CD1c-positive myeloid dendritic cell (primary cell): ENCODE results near the gene PDE8A.

Source experiments
- DNase-seq: peaks from one replicate; pipeline ENCODE4 v3.0.0-alpha.2; 2016; ENCODE audit errors: extremely low spot score

Gene PDE8A

DNA sequence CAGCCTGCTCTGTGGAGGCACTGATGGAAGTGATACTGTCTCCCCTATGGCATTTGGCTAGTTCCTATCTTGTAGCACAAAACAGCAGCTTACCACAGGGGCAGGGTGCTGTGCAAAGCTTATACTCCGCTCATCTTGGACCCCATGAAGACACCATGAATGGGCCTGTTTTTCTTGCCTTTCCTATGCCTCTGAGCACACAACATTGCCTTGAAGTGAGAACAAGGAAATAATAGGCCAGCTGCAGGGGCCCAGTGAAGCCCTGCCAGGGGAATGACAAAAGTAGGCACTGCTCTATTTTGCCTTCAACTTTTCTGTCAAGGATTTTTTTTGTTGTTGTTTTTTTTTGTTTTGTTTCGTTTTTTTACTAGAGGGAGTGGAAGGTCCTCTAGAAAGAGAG, 110.3 kb downstream of the PDE8A start:
- DNase-seq = no peak

DNA sequence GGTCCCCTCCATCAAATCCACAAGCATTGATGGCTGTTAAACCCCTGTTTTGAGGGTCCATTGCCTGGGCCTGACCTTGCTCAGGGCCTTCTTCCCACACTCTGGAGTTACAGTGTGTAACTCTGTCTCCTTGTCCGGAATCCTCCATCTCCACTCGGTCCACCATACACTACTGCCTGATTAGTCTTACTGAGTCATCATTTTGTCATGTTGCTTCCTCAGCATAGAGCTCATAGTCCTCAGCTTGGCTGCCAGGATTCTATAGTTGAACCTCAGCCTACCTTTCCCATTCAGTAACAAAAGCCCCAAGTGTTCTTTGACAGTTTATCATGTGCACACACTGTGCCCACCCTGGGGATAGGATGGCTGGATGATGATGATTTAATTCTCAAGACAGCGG, 113.0 kb downstream of the PDE8A start:
- DNase-seq = no peak

DNA sequence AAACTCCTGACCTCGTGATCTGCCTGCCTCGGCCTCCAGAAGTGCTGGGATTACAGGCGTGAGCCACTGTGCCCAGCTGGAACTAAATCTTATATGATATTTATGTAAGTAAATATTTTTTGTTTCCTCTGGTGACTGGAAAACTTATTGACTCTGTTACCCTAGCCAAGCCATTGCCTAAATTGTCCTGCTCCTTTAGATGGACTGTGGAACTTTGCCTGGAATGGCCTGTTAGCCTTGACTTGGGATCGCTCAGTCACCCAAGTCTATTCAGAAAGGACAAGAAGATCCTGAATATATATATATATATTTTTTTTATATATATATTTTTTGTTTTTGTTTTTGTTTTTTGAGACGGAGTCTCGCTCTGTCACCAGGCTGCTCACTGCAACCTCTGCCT, 113.9 kb downstream of the PDE8A start:
- DNase-seq = no peak

DNA sequence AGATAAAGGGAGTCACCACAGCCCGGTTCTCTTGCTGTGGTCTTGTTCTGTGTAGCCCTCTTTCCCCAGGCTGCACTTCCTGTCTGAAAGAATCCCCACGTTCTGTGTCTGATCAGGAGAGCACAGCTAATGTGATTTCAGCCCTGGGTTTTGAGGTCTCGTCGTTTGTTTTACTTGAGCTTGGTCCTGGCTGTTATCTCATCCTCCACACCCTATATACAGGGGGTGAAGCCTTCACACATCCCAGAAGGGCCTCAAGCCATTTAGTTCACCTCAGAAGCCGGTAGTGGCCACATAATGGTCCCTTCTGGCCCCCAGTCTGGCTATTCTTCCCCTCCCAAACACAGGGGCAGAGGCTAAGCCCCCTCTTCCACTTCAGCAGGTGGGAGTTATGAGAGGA, 115.6 kb downstream of the PDE8A start:
- DNase-seq = no peak

DNA sequence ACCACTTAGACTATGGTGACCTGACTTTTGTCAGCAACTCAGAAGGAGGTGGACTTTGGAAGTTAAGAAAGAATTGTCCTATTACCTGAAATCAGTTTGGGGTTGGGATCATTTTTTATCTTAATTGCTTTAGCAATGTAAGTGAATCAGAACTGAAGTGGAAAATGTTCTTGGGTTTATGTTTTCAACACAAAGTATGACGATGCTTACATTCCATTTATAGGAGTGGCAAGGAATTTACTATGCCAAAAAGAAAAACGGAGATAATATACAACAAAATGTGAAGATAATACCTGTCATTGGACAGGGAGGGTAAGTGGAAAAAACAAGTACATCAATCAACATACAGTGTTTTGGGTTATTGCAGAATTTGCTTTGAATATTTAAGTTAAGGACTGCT, 116.1 kb downstream of the PDE8A start:
- DNase-seq = no peak

DNA sequence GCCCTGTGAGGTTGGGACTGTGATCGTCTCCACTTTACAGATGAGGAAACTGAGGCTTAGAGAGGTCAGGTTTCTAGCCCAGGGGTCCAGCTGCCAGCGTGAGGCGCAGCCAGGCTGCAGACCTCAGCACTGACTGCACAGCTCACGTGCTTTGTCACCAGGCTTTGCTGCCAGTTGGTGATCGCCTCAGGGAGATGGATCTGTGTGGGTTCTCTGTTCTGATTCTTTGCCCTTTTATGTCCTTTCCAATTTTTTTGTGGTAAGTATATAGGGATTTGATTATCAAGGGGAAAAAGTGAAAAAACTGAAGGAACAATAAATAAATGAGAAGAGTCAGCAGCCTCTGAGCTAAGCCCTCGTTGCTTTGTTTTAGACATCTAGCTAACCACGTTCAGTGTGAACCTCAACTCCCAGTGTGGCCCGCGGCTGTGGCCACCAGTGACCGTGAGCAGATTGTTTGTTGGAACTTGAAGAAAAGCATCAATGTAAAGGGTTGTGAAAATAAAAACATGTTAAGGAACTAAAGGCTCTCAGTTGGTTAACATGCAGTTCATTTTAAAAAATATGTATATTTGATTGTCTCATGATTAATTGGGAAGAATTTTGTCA, 117.6 kb downstream of the PDE8A start:
- no peak for DNase-seq

DNA sequence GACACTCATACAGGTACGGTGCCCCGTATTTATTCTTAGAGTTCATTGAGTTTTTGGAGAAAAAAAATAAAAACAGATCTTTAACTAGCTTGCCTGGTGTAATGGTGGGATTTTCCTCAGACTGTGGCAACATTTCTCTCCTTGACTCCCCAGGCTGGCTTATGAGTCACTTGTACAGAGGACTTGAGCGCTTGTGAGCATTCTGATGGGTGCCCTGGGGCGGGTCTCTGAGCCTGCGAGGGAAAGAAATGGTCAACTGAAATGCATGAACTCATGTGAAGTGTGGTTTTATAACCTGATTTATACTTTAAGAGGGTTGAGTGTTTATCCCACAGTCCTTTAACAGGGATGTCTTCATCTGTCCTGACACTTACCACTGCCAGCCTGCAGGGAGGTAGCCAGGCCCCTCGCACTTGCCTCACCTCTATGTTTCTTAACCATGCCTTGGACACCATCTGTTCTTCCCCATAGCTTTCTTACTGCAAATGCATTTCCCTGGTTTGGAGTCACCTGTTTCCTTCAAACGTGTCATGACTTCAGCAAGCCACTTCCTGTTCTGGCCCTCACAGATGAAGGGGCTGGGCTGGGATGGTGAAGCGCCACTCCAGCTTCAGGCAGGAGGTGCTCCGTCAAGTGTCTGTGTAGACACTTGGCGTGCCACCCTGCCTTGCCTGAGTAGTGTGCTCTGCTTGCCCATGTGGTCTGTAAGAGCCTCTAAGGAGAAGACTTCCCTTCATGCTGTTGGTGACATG, 118.7 kb downstream of the PDE8A start:
- DNase-seq = no peak

DNA sequence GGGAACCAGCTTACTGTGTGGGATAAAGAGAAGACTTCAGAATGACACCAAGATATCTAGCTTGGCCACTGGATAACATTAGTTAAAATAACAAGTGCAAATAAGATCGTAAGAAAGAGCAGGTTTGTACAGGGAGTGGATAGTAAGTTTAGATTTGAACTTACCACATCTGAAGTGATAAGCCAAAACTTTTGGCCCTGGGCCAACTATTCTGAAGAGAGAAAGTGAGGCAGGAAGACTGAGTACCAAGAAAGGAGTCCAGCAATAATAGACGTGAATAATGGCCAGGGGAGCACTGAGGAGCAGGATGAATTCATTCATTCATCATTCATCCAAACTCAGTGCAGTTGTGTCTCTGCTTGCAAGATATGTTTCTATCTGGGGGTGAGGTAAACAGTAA, 122.9 kb downstream of the PDE8A start:
- DNase-seq = no peak

DNA sequence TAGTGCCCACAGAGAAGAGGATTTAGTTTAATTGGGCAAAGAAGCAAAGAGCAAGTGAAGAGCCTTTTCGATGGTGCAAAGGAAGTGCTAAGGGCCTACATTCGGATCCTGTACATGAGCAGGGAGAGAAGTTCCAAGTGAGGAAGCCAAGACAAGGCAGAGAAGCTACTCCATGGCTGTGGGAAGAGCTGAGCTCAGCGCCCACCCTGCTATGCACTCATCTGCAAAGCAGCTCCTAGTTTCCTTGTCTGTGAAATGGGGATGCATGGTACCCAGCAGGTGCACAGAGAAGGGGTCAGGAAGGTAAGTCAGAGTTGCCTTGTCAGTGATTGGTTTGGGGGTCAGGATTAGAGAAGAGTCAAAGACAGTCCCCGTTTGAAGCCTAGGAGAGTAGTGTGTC, 126.5 kb downstream of the PDE8A start:
- DNase-seq = no peak

DNA sequence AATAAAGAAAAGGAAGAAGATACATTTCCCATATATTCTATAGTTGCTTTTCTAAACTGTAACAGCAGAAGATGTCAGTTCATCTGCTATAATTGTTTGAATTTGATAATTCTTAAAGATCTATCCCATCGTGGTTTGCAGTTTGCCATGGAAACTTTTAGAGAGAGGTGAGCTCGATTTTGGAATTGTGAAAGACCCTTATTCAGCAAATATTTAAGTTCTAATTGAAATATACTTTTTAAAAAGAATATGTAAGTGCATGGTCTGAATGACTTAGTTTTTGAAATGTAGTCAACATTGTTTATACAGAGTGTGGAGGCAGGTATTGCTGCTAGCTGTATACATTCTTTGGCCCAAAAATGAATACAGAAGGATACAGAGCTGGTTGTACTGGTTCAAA, 127.7 kb downstream of the PDE8A start:
- DNase-seq = no peak

DNA sequence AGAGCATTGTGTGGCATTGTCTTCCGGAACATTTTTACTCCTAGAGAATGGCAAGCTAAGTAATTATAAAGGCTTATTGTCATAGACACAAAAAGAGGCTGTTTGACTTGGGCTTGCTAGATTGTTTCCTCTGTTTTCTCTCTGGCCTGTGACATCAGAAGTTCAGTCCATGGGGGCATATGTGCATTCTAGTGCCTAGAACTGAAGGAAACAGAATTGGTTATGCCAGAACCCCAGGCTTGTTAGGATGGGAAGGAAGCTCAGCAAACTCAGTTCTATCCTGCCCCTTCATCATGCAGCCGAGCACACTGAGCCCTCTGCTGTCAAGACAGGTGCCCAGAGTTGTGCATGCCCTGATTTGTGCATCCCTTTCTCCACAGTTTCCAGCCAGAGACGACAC, 131.3 kb downstream of the PDE8A start:
- no peak for DNase-seq

DNA sequence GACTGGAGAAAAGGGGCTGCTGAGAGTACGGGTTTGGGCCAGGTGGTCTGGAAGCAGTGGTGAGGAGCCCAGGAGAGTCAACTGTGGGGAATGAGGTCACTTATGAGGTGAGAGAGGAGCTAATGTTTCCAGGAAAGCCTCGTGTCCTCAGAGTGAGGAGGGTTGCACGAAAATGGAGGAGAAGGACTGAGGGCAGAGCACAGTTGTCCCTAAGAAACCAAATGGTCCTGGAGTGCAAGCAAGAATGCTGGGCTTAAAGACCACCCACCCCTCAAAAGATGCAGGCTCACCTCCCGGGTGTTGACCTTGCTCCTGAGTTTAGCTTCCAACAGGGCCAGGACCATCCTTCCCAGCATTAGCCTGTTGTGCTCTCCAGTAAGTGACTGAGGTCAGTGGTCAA, 133.2 kb downstream of the PDE8A start:
- no peak for DNase-seq

DNA sequence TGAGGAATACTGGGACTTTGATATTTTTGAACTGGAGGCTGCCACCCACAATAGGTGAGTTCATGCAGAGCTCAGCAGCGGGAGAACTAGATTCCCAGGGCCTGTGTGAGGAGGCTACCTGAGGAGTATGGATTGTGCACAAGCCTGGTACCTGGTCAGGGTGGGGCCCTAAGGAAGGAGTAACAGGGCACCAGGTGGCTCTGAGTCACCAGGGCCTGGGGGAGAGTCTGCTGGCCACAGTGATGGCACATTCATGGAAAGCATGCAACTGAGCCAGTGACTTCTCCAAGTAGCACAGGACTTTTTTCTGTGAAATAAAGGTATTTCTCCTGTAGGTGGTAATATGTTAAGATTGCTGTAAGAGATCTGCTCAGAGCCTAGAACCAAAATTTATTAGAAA, 134.4 kb downstream of the PDE8A start:
- DNase-seq = no peak

DNA sequence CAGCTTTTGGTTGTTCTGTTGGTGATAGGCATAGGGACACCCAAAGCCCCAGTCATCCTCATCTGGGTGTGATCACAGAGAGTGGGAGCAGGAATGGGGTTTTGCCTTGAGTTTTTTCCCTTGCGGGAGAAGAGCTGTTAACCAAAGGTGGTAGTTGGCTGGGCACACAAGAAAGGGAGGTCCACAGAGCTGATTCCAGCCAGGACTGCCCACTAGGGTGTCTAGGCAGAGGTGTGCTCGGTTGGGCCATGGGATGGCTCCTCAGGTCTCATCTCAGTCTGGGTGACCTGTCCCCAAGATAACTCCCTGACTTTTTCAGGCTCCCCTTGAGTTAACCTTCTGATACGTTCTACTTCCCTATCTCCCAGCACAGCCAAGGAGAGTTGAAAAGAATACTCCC, 134.8 kb downstream of the PDE8A start:
- DNase-seq = no peak

DNA sequence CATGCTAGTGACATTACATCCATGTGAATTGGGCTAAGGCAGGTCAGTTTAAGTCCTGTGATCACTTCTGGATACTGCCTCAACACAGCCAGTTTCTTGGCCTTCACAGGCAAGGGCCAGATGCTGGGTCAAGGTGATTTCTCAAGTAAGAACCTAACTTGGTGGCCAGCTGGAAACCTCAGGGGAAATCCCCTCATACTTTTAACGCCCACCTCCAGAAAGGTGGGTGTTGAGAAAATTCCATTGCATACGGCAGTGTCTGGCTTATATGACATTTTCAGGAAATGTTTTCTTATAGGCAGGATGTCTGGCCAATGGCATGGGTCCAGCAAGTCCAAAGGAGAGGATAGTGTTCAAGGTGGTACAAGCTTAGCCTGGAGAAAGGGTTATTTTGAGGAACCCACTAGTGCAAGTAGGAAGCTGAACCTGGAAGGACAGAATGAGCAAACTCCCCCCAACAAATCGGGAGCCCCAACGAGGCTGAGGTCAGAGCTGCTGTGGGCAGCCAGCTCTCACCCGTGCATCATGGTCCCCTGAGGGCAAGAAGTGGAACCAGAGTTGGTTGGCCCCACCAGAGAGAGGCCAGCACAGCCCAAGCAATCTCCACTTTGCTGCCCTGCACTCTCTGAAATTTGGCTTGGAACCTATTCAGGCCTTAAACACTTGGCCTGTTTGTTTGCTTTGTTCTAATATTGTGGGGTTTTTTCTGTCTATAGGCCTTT, 135.4 kb downstream of the PDE8A start:
- DNase-seq = no peak

DNA sequence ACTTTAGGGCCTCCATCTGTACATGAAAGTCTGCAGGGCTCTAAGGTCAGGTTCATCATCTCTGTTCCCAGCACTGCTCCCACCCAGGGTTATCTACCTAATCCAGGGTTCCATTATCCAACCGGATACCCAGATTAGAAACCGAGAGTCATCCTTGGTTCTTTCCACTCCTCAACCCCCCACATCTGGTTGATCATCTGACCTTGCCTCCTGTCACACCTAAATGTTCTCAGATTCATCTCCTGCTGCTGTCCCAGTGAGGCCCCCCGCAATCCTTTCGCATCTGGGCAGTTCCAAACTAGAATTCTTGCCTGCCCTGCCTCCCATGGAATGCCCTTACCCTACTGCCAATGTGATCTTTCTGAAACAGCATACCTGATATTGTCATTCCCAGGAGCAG, 136.5 kb downstream of the PDE8A start:
- no peak for DNase-seq

DNA sequence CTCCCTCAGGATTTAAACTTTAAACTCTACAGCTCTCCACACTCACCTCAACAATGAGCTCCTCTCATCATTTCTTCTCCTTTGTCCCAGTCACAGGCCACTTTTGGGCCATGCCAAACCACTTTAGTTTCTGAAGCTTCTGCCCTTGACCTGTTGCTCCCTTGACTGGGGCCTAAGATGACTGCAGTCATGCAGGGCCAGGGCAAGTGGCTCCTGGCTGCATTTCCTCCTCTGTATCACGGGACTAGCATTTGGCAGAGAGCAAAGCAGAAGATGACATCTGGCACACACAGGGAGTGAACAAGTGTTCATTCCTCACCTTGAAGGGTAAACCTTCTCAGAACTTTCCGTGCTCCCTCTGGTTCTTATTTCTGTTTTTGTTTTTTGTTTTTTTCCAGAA, 136.9 kb downstream of the PDE8A start:
- DNase-seq = no peak

DNA sequence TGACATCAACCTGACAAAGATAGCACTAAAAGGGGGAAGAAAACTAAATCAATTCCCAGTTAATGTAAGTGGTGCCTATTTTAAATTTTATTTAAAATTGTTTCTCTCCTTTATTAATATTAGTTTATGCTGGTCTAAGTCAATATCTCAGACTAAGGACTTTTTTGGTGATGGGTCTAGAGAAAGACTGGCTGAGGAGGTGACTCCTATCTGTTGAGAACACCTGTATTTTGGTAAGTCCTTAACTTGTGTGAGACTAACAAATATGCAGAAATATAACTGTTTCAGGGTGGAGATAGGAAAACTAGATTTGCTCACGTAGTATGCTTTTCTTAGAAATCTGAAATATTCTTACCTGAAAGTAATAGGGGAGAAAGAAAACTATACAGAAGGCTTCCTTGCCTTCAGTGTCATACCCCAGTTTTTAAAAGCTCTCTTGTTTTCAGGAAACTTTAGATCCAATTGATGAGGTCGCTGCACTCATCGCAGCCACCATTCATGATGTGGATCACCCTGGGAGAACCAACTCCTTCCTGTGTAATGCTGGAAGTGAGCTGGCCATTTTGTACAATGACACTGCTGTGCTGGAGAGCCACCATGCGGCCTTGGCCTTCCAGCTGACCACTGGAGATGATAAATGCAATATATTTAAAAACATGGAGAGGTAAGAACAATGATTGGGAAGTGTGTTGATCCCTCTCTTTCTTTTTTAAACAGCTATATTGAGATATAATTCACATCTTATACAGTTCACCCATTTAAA, 138.9 kb downstream of the PDE8A start:
- DNase-seq = no peak

DNA sequence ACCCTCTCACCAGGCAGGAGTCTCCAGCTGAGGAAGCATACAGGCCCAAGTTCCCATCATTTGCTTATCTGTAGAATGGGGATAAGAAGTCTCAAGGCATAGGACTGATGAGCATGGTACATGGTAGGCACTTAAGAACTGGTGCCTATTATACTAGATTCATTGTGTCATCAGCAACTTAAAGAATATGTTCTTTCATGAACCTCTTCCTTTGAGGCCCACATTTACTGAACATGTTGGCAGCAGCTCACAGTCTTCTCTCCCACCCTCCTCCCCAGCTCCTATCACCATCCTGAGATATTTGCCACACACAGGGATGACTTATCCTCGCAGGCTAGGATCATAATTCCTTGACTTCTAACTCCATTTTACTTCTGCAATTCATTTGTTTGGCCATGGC, 142.5 kb downstream of the PDE8A start:
- no peak for DNase-seq

DNA sequence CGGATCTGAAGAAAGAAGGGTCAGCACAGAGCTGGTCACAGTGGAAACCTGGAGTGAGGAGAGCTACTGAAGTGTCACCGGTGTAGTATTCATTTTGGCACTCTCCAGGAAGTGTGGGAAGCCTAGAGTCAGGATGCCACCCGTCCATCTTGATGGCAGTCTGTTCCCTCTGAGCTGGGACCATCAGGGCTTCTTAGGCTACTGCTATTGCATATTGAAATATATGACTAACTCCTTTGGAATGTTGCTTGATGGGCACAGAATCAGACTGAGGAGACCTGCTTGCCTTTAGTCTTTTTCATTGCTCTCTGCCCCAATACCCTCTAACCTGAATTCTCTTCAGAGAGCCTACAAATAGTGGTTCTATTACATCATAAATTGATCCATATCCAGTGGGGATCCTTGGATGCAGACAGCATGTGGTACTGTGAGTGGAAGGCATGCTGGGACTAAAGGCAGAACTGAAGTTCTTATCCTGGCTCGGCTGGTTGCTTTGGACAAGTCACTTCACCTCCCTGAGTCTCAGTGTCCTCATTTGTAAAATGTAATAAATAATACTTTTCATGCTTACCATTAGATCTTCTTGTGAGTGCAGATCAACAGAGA, 143.5 kb downstream of the PDE8A start:
- no peak for DNase-seq

DNA sequence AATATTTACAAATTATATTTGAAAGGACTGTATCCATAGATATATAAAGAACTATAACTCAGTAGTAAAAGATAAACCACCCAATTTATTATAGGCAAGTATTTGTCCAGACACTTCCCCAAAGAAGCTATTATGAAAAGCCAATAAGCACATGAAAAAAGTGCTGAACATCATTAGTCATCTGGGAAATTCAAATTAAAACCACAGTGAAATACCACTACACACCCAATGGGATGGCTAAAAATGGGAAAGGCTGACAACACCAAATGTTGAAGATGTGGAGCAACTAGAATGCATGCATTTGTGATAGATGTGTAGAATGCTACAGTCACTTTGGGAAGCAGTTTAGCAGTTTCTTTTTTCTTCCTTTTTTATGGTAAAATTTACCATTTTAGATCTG, 147.0 kb downstream of the PDE8A start:
- DNase-seq = no peak

DNA sequence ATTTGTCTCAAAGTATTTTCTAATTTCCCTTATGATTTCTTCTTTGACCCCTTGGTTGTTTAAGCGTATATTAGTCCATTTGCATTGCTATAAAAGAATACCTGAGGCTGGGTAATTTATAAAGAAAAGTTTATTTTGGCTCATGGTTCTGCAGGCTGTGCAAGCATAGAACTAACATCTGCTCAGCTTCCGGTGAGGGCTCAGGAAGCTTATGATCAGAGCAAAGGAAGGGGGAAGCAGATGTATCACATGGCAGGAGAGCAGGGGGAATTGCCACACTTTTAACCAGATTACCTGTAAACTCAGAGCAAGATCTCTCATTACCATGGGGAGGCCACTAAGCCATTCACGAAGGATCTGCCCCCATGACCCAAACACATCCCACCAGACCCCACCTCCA, 148.2 kb downstream of the PDE8A start:
- DNase-seq = no peak
